IPS-NIHi7 (cell line): ENCODE data around the gene TPPP3.
"Not testable (repeated sequence)": the region's sequence is repeated elsewhere in the genome, so short reads cannot be mapped to it uniquely, and the experiment has no call there.

Experiments
- DNase-seq: peaks from one replicate; pipeline ENCODE4 v3.0.0; 2012; ENCODE audit warnings: mixed read lengths; ENCODE audit errors: extremely low spot score

The TPPP3 gene

DNA sequence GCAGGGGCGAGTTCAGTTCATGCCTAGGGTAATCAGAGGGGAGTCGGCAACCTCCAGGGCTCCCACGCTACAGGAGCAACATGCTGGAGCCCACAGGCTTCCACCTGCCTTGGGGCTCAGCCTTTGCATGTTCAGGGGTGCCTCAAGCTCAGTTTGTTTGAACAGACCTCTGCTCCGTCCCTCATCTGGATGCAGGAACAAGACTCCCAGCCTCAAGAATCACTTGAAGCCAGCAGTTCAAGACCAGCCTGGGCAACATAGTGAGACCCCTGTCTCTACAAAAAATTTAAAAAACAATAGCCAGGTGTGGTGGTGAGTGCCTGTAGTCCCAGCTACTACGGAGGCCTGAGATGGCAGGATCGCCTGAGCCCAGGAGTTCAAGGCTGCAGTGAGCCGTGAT lies 32.7 kb upstream of the TPPP3 start:
- no peak for DNase-seq

DNA sequence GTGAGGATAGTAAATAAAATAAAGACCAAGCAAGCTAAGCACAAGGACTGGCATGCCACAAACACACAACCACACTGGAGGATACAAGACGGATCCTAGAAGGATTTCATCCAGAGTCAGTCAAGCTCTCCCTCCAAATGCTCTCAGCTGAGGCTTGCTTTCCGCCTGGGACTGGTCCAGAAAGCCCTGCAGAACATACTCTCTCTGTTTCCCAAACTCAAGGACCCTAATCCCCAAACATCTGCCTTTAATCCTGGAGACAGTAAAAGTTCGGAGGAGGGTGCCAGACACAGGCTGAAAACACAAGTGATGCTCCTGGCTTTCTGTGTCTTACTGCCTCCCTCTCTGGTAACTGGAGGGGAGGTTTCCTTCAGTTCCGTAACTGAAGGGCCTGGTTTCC lies 32.3 kb upstream of the TPPP3 start:
- DNase-seq: no peak

DNA sequence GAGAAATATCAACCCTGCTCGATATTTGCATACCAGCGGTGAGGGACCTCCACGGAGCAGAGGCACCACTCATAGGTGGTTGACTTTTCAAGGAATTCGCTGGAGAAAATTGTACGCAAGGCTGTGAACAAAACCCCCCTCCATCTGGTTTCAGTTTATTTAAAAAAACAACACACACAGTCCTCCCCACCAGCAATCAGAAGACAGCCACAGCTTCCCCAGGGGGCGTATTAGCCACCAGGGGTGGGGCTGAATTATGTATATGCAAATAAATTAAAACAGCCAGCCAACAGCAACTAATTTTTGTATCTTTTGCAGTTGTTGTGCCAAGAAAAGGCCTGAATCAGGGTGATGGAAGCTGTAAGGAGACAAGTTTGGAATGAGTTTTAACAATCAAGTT lies 31.8 kb upstream of the TPPP3 start:
- DNase-seq: no peak

DNA sequence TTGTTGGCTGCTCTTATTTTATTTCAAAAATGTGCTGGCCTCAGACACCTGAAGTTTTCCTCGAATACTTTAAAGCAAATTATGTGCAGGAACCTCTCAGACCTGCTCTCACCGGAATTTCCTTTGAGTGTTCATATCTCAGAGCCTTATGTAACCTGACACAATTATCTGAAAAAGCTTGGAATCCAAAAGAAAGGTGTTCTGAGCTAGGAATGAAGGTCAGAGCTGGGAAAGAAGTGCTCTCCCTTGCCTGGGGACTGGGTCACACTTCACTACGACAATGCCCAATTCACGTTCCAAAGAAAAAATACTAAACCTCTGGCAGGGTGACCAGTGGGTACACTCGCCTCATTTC lies 30.9 kb upstream of the TPPP3 start:
- DNase-seq: no peak

DNA sequence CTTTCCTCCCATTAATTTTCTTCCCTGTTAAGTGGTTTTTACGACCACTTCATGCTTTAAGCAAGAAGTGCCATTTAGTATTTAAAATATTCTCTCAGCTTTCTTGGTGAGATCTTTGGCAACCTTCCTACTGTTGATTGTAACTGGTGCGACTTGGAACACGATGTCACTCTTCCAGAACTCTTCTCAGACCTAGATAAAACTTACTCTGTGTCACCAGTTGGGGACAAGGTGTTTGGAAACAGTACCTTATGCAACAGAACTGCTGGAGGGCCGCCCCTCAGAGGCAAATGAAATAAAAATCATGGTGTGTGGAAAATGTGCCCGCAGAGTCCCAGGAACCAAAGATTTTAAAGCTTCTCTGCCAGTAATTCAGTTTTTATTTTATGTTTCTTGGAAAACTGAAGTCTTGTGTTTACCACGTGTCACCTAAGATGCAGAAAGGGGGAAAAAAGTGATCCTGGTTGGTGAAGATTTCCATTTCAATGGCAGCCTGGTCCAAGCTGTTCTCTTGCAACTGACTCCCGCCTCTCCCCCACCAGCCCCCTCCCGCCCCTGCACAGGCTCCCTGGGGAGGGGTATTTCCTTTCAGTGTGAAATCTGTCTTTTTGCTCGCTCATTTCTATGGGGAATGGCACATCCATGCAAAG lies 30.4 kb upstream of the TPPP3 start:
- peak; percentile 75 for DNase-seq

DNA sequence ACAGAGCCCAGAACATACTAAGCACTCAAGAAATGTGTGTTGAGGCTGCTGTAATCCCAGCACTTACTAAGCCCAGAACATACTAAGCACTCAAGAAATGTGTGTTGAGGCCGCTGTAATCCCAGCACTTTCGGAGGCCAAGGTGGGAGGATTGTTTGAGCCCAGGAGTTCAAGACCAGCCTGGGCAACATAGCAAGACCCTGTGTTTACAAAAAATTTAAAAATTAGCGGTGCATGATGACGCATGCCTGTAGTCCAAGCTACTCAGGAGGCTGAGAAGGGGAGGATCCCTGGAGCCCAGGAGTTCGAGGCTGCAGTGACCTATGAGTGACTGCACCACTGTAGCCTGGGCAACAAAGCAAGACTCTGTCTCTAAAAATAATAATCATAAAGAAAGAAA lies 29.7 kb upstream of the TPPP3 start:
- no peak for DNase-seq

DNA sequence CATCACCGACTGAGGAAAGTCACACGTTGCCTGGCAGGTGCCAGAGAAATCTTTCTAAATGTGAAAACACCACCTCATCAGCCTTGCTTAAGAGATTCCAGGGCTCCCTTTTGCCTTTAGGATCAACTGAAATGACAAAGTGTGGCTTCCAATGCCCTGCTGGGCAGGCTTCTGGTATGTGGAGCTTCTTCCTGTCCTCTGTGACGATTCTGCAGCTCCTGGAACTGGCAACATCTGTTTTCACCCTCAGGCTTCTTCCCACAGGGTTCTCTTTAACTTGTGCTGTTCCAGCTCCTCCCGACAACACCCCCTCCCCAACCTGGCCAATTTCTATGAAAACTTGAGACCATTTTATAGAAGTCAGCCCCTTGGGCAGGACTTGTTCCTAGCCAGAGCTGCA lies 27.7 kb upstream of the TPPP3 start:
- DNase-seq: no peak

DNA sequence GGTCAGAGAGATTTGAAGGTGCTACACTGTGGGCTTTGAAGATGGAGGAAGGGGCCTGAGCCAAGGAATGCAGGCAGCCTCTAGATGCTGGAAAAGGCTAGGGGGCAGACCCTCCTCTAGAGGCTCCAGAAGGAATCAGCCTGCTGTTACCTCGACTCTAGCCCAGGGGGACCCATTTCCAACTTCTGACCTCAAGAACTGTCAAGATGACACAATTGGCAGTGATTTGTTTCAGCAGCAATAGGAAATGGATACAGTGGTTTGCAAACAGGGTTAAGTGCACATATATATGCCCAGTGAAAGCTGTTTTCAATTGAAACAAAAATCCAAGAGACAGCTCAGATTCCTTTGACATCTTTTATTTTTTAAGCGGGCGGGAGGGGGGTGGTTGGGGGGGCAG lies 26.6 kb upstream of the TPPP3 start:
- no peak for DNase-seq

DNA sequence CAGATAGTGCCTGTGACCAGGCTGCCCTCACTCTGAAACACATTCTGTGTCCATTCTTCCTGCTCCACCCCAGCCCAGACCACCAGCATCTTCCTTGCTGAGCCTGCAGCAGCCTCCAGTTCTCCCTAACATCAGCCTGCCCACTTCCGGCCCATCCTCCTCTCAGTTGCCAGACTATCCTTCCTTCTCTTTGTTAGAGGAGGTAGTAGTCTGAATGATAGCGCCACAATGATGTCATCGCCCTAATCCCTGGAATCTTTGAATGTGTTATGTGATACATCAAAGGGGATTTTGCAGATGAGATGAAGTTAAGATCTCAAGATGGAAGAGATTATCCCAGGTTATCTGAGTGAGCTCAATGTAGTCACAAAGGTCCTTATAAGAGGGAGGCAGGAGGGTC lies 26.2 kb upstream of the TPPP3 start:
- no peak for DNase-seq

DNA sequence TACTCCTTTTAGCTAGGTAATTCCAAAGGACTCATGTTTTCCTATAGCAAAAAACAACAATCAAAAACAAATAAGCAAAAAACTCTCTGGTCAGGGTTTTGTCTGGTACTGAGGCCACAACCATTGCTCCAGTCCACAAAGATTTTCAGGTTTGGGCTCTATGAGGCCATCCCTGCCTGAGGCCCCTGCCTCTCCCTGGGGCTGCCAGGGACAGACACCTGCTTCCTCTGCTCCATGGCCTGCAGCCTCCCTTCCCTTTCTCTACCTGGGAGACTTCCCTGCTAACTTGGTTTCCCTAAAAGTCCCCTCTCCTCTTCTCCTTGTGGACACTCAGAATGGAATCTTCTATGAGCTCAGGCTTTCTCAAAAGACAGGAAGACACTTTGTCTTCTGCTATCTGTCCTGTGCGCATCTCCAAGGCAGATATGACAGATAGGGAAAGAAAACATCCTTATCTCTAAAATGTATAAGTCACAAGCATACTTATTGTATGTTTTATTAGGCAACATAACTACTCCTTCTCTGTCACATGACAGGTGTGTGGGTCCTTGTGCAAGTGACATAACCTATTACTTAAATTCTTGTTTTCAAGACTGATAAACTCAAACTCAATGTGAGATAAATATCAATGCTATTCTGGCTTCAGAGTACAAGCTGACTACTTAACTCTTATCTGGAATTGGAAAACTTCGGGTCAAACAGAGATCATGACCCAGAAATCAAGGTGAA lies 24.2 kb upstream of the TPPP3 start:
- DNase-seq: no peak

DNA sequence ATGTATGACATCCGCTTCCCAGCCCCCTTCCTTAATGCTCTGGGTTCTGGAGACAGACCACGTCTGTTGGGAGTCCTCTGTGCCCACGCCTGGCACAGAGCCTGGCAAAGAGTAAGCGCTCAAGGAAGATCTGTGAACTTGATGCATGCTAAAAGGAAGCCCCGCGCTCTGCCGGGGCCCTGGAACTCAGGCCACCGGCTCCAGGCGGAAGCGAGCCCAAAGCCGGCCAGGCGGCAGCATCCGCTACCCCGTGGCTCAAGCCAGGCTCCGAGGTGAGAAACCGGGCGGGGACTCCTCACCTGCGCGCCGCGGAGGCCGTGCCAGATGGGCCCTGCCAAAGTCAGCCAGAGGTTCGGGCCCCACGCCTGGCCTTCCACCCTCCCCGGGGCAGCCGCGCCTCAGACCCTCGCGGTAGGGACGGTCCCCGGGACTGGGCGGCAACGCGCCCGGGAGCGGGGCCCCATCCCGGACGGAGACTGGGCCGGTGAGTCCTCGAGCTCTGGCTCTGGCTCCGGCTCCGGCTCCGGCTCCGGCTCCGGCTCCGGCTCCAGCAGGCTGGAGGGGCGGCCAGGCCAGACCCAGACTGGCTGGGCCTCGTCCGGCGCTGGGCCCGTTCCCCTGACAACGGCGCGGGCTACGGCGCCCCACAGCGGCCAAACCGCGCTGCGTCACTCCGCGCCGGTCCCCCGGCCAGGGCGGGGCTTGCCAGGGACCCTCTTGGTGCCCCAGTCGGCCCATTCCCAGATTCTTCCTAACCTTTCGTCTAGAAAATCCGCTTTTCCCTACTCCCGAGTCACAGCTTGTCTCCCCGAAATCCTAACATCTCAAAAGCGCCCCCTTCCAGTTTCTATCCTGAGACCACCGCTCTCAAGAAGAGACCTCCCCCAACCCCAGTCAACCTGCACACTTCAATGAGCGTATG lies 22.8 kb upstream of the TPPP3 start, which contains the start of gene ZDHHC1:
TSS of gene ZDHHC1 (minus strand) at position 606 of the 922 bp plus-strand sequence. CDS start 8,702 bp downstream, outside the sequence.
- DNase-seq: peak; percentile 87

DNA sequence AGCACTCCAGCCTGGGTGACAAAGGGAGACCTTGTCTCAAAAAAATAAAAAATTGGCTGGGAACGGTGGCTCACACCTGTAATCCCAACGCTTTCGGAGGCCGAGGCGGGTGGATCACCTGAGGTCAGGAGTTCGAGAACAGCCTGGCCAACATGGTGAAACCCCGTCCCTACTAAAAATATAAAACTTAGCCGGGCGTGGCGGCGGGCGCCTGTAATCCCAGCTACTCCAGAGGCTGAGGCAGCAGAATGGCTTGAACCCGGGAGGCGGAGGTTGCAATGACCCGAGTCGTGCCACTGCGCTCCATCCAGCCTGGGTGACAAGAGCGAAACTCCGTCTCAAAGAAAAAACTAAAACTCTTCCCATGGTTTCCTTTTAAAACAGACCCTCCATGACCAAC lies 22.1 kb upstream of the TPPP3 start:
- DNase-seq: not testable (repeated sequence)

DNA sequence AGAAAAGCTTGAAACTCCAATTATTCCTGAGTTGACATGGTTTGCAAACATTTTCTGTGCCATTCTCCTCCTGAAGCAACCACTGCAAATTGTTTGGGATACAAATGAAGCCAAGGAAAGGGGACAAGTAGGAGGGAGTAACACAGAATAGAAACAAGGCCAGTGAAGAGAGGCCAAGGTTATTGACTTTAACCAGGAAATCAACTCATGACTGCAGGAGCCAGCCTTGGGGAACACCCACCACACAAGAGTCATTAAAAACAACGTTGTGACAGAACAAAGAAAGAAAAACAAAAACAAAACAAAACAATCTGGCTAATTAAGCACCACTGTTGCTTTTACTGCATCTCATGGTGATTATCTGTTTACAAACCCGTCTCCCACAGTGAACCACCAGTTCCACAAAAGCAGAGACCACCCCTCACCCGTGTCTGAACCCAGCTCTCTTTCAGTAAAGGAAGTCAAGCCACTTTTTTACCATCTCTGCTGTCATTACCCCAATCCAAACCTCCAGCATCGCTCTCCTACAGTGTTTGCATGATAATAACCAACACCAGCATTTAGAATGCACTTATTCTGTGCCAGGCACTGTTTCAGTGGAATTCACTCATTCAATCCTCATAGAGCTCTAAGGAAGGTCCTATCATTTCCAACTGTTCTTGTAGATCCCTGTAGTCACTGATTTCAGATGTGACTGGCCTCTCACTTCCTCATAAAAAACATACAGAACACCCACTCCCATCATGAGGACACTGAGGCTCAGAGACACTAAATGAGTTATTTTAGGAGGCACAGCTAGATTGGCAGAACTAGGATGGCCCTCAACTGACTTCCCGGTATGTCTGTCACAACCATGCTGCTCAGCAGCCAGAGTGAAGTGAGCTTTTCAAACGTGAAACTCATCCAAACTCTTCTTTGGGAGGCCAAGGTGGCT lies 20.9 kb upstream of the TPPP3 start:
- DNase-seq: no peak

DNA sequence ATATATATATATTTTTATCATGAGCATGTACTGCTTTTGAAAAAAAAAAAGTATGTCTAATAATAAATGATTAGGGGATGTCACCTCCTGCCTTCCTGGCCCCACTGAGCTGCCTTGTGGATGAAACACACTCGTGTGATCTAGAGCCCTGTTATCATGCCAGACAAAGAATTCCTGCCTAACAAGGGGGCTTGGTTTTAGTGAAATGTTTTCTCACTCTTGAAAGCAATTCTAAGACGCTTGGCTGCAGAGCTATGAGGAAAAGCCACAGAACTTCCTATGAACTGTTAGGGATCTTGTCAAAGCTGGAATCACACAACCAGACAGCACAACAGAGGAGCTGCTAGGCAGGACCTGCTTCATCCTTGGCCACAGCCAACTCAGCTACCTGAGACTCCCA lies 19.0 kb upstream of the TPPP3 start:
- DNase-seq: no peak

DNA sequence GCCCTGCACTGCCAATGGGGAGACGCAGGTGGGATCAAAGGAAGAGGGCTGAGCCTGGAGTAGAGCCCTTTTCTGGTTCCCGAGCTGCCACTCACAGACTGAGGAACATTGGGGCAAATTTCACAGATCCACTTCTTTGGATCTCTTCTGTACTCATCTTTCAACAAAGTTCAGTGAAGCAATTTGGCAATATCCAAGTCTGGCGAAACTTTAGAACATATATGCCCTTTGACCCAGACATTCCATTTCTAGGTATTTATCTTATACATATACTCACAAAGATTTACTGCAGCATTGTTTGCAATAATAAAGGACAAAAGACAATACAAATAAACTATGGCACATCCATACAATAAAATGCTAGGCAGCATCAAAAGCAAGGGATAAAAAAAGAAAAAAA lies 18.0 kb upstream of the TPPP3 start:
- DNase-seq: no peak

DNA sequence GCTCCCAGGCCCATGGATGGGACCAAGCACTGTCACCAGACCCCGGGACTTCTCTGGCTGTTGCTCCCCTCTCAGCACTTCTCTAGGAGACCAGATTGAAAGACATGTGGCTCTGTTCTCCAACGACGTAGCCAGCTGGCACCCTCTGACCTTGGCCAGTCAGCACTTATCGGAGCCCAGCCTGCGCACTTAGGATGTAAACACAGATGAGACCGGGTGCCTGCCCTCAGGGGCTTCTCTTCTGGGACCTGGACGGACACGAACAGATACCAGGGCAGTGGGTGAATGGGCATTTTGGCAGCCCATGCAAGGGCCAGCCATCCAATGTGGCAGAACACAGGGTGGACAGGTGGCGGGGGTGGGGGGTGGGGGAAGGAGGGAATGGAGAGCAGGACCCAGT lies 16.3 kb upstream of the TPPP3 start:
- DNase-seq: no peak

DNA sequence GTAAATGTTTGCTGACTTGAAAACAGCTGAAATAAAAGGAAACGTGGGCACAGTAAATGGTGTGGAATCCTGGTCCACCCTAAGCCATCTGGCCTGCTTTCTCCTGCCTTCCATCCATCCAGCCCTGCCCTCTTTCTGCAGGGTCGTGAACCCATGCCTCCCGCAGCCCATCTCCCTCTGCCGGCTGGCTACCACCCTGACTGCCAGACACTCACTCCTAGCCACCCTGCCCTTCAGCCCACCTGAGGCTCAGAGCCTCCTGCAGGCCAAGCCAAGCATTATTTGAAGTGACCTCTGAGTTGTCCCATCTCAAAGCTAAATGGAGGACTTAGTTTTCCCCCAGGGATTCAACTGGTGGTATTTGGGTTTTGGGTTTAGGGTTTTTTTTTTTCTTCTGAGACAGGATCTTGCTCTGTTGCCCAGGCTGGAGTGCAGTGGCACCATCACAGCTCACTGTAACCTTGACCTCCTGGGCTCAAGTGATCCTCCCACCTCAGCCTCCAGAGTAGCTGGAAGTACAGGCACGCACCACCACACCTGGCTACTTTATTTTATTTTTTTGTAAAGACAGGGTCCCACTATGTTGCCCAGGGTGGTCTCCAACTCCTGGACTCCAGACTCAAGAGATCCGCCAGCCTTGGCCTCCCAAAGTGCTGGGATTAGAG lies 14.6 kb upstream of the TPPP3 start:
- no peak for DNase-seq

DNA sequence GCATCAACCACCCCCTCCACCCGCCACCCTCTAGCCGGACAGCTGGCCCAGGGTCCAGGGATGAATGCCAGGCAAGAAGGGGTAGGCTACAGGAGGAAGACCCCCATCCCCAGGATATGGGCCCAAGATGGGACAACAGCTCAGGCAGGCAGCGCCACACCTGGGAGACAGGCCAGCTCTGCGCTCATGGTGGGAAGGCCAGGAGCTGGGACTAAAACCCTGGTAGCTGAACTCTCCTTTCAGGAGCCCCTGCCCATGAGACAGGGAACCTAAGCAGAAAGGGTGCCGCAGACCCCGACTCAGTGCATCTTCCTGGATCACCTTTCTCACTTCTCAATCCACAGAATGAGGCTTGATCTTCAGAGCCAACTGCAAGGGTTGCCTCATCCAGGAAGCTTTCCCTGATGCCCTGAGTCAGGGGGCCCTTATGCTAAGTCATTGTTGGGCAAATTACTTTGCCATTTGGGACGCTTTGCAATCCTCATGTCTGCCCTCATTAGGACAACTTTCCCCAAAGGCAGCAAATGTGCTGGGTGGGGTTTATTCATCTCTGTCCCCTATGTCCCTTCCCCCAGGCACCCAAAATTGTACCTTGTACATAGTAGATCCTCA lies 14.0 kb upstream of the TPPP3 start:
- DNase-seq: no peak

DNA sequence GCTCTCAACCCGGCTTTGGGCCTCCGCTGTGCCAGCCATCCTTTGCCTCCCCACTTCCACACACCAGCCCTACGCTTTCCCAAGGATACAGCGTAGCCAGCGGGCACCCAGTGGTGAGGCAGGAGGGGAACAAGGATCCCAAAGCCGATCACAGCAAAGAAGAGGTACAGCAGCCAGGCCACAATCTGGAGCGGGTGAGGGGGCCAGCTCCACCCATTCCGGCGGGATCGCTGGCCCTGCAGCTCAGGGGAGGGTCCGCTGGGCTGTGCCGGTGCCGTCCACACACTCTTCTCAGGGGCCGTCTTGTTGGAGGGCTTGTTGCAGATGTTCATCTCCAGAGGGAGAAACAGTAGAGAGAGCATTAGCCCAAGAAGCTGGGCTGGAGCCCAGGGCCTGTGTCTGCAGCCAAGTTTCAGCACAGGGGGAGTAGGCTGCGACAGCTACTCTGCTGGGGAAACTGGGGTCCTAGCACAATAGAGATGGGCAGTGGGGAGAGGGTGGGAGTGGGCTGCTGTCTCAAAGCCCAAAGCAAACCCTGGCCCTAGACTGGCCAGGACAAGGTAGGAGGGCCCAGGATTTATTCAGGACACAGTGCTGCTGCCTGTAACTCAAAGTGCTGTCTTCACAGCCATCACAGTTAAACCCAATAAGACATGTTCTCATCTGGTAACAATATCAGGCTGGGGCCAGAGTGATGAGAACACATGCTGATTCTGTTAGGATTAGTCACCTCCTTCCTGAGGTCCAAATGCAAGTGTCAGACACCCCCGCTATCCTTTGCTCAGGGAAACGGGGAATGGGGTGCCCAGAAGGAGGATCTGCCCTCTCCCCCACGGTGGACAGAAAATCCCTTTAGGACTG lies 13.0 kb upstream of the TPPP3 start:
- DNase-seq: no peak

DNA sequence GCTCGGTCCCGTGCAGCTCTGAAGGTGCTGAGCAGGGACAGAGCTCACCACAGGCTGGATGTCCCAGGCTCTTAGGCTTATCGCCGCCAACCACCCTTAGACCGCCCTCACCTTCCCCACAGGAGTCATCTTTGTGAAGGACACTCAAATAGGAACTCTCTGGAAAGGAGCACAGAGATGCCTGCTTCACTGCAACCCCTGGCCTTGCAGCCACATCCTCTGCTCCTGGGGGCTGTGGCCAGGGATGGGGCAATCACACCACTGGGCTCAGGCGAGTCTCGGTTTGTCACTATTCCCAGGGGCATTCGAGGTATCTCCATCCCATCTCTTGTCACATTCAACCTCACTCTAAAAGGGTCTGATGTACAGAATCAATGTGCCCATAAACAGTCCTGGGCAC lies 12.0 kb upstream of the TPPP3 start:
- DNase-seq: no peak
